ENCODE data around the gene RASSF8. TPM values are rescaled to one million over a fixed set of nuclear protein-coding genes. Genes with fewer than 3 reads are reported as not detected.

Gene RASSF8
- total RNA-seq, 4 donors from 2014 or later: 32.0 to 79.5 (median 50.8) TPM

- ATAC-seq (ENCODE audit: low FRiP score) (no peak), DNase-seq (ENCODE audit: low spot score) (no peak)
- TF ChIP-seq CTCF (IDR thresholded peaks at IDR 0.05): no peak
Measured at GRCh38 chr12:26080911-26081310, 122.4 kb downstream of the RASSF8 start.

- no peak for ATAC-seq (ENCODE audit: low FRiP score)
- DNase-seq (ENCODE audit: low spot score): no peak
Measured at GRCh38 chr12:26086936-26087335, 128.5 kb downstream of the RASSF8 start.

GRCh38 chr12:26088998-26089397 is 130.5 kb downstream of the RASSF8 start:
- no peak for TF ChIP-seq CTCF (IDR thresholded peaks at IDR 0.05)
- DNase-seq (ENCODE audit: low spot score): no peak
- no peak for ATAC-seq (ENCODE audit: low FRiP score)

More at GRCh38 chr12:26086936-26087335, 128.5 kb downstream of the RASSF8 start:
- TF ChIP-seq CTCF (IDR thresholded peaks at IDR 0.05): no peak

GRCh38 chr12:26090836-26091510 is 132.5 kb downstream of the RASSF8 start:
- no peak for ATAC-seq (ENCODE audit: low FRiP score)

GRCh38 chr12:26091822-26092221 is 133.3 kb downstream of the RASSF8 start:
- ATAC-seq (ENCODE audit: low FRiP score): no peak
- DNase-seq (ENCODE audit: low spot score): no peak
- TF ChIP-seq CTCF (IDR thresholded peaks at IDR 0.05): no peak

More at GRCh38 chr12:26090836-26091510, 132.5 kb downstream of the RASSF8 start:
- DNase-seq (ENCODE audit: low spot score): no peak
- TF ChIP-seq CTCF (IDR thresholded peaks at IDR 0.05): no peak

GRCh38 chr12:26092346-26093105 is 134.0 kb downstream of the RASSF8 start:
- ATAC-seq (ENCODE audit: low FRiP score) (no peak), DNase-seq (ENCODE audit: low spot score) (no peak)
- no peak for TF ChIP-seq CTCF (IDR thresholded peaks at IDR 0.05)

Measured in omental fat pad (tissue), 4 donors.